ENCODE measurements around the gene RERE. TPM values are rescaled to one million over a fixed set of nuclear protein-coding genes. Genes with fewer than 3 reads are reported as not detected.
"Not testable (repeated sequence)": the region's sequence is repeated elsewhere in the genome, so short reads cannot be mapped to it uniquely, and the experiment has no call there.

RERE gene
- total and polyA plus RNA-seq, 2 experiments from 2014 or later, result 39.8 to 62.8 TPM

GRCh38 chr1:8595941-8596340 is 221.5 kb downstream of the RERE start:
- H2AFZ ChIP-seq, result no peak overlapping the region
- no peak overlapping the region for H3K4me2 ChIP-seq
- no peaks in the 10 kb centered on the region for H3K27me3 ChIP-seq
- H3K36me3 ChIP-seq (replicated peaks; ENCODE audit: insufficient read depth, low read depth), result no peaks in the 10 kb centered on the region
- peaks cover 16% of the 10 kb centered on the region for H4K20me1 ChIP-seq (ENCODE audit: insufficient read depth, poor library complexity, severe bottlenecking)
- H3K9me3 ChIP-seq (ENCODE audit: low read depth), result no peaks in the 10 kb centered on the region
- H3K9me2 ChIP-seq (replicated peaks; ENCODE audit: insufficient read depth), result no peaks in the 10 kb centered on the region
- 36% methylated on average over 1 of the region's 1 CpG for WGBS (ENCODE audit: low lambda C conversion rate, missing lambda C conversion rate)
- no peak overlapping the region for H3K4me3 ChIP-seq
- peaks cover 83% of the 10 kb centered on the region for H3K79me2 ChIP-seq
- TF ChIP-seq, protein P1, sequence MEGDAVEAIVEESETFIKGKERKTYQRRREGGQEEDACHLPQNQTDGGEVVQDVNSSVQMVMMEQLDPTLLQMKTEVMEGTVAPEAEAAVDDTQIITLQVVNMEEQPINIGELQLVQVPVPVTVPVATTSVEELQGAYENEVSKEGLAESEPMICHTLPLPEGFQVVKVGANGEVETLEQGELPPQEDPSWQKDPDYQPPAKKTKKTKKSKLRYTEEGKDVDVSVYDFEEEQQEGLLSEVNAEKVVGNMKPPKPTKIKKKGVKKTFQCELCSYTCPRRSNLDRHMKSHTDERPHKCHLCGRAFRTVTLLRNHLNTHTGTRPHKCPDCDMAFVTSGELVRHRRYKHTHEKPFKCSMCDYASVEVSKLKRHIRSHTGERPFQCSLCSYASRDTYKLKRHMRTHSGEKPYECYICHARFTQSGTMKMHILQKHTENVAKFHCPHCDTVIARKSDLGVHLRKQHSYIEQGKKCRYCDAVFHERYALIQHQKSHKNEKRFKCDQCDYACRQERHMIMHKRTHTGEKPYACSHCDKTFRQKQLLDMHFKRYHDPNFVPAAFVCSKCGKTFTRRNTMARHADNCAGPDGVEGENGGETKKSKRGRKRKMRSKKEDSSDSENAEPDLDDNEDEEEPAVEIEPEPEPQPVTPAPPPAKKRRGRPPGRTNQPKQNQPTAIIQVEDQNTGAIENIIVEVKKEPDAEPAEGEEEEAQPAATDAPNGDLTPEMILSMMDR (IDR thresholded peaks at IDR 0.05; ENCODE audit: poor library complexity), result no peak
- no peak for TF ChIP-seq EZH2phosphoT487 (IDR thresholded peaks at IDR 0.05; ENCODE audit: low read depth, severe bottlenecking, unreplicated experiment)
- TF ChIP-seq EZH2 (IDR thresholded peaks at IDR 0.05; ENCODE audit: borderline replicate concordance), result no peak
- peaks cover 15% of the 10 kb centered on the region for H3K4me1 ChIP-seq (ENCODE audit: insufficient read depth)
- no peak overlapping the region for H3K27ac ChIP-seq
- DNase-seq (ENCODE audit: low spot score), result no peak

- no peak for DNase-seq (ENCODE audit: low spot score)
- Histone ChIP-seq H3K27me3 (no peaks in the 10 kb centered on the region), H3K4me3 (no peak overlapping the region), H3K4me1 (ENCODE audit: insufficient read depth) (peaks cover 15% of the 10 kb centered on the region), H3K9me3 (ENCODE audit: low read depth) (no peaks in the 10 kb centered on the region), H3K36me3 (replicated peaks; ENCODE audit: insufficient read depth, low read depth) (no peaks in the 10 kb centered on the region), H3K9me2 (replicated peaks; ENCODE audit: insufficient read depth) (no peaks in the 10 kb centered on the region), H3K27ac (no peak overlapping the region), H3K4me2 (no peak overlapping the region), H2AFZ (no peak overlapping the region), H3K79me2 (peaks cover 81% of the 10 kb centered on the region), H4K20me1 (ENCODE audit: insufficient read depth, poor library complexity, severe bottlenecking) (peaks cover 16% of the 10 kb centered on the region)
- TF ChIP-seq, protein P1 (IDR thresholded peaks at IDR 0.05; ENCODE audit: poor library complexity), result no peak
- TF ChIP-seq EZH2 (IDR thresholded peaks at IDR 0.05; ENCODE audit: borderline replicate concordance) (no peak), EZH2phosphoT487 (IDR thresholded peaks at IDR 0.05; ENCODE audit: low read depth, severe bottlenecking, unreplicated experiment) (no peak)
Observed at GRCh38 chr1:8595332-8595731, 222.1 kb downstream of the RERE start.

DNA sequence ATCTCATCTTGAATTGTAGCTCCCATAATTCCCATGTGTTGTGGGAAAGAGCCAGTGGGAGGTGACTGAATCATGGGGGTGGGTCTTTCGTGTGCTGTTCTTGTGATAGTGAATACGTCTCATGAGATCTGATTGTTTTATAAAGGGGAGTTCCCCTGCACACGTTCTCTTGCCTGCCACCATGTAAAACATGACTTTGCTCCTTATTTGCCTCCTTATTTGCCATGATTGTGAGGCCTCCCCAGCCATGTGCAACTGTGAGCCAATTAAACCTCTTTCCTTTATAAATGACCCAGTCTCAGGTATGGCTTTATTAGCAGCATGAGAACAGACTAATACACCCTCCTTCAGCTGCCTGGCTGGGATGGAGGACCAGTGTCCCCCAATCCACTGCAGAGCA is 224.1 kb downstream of the RERE start:
- not testable (repeated sequence) for H4K20me1 ChIP-seq (ENCODE audit: insufficient read depth, poor library complexity, severe bottlenecking)
- 98% methylated on average over 3 of the region's 3 CpGs for WGBS (ENCODE audit: low lambda C conversion rate, missing lambda C conversion rate)
- peaks cover 83% of the 10 kb centered on the region for H3K79me2 ChIP-seq

GRCh38 chr1:8591569-8591968 is 225.9 kb downstream of the RERE start:
- H3K36me3 ChIP-seq (replicated peaks; ENCODE audit: insufficient read depth, low read depth), result no peaks in the 10 kb centered on the region
- WGBS (ENCODE audit: low lambda C conversion rate, missing lambda C conversion rate), result 91% methylated on average over 5 of the region's 5 CpGs
- H3K9me3 ChIP-seq (ENCODE audit: low read depth), result no peaks in the 10 kb centered on the region
- no peaks in the 10 kb centered on the region for H3K9me2 ChIP-seq (replicated peaks; ENCODE audit: insufficient read depth)
- no peak overlapping the region for H2AFZ ChIP-seq
- no peak overlapping the region for H3K27ac ChIP-seq
- DNase-seq (ENCODE audit: low spot score), result no peak
- no peaks in the 10 kb centered on the region for H3K27me3 ChIP-seq
- peaks cover 86% of the 10 kb centered on the region for H3K79me2 ChIP-seq
- H3K4me2 ChIP-seq, result no peak overlapping the region
- H3K4me1 ChIP-seq (ENCODE audit: insufficient read depth), result no peaks in the 10 kb centered on the region
- H4K20me1 ChIP-seq (ENCODE audit: insufficient read depth, poor library complexity, severe bottlenecking), result peaks cover 3% of the 10 kb centered on the region
- TF ChIP-seq EZH2 (IDR thresholded peaks at IDR 0.05; ENCODE audit: borderline replicate concordance) (no peak), EZH2phosphoT487 (IDR thresholded peaks at IDR 0.05; ENCODE audit: low read depth, severe bottlenecking, unreplicated experiment) (no peak)
- TF ChIP-seq, protein P1 (IDR thresholded peaks at IDR 0.05; ENCODE audit: poor library complexity), result no peak
- H3K4me3 ChIP-seq, result no peak overlapping the region

More for the DNA sequence above, 224.1 kb downstream of the RERE start:
- not testable (repeated sequence) for H2AFZ ChIP-seq; H3K27me3 ChIP-seq; H3K4me2 ChIP-seq; H3K4me3 ChIP-seq; H3K9me3 ChIP-seq (ENCODE audit: low read depth); H3K27ac ChIP-seq; H3K4me1 ChIP-seq (ENCODE audit: insufficient read depth); H3K36me3 ChIP-seq (replicated peaks; ENCODE audit: insufficient read depth, low read depth); H3K9me2 ChIP-seq (replicated peaks; ENCODE audit: insufficient read depth); DNase-seq (ENCODE audit: low spot score)

Measured in hepatocyte (in vitro differentiated cells).